ENCODE results near the gene MPP1. TPM values are rescaled to one million over a fixed set of nuclear protein-coding genes. Genes with fewer than 3 reads are reported as not detected.
"Not testable (repeated sequence)": the region's sequence is repeated elsewhere in the genome, so short reads cannot be mapped to it uniquely, and the experiment has no call there.

Gene MPP1
- total RNA-seq, 1 donor from 2014 or later: 9.2 TPM

DNA sequence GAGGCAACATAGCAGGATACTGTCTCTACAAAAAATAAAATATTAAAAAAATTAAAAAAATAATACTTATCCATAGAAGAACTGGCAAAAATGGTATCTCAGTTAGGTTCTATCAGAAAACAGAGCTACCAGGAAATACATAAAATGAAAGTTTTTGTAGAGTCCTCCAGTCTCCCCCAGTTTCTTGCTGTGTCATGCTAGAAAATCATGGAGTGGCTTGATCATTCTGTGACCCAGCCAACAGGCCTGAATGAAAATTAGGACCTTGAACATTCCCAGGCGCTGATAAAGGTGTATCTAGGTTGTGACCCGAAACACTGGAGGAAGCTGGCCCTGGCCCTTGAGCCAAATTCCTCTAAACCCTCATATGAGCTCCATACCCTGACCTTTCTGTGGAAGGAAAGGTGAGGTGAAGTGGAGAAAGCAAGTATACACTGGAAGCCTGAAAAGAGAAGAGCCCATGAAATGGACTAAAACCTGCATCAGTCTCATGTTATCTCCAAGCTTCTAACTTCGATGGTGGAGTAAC is 28.5 kb upstream of the MPP1 start:
- TF ChIP-seq, protein P1, sequence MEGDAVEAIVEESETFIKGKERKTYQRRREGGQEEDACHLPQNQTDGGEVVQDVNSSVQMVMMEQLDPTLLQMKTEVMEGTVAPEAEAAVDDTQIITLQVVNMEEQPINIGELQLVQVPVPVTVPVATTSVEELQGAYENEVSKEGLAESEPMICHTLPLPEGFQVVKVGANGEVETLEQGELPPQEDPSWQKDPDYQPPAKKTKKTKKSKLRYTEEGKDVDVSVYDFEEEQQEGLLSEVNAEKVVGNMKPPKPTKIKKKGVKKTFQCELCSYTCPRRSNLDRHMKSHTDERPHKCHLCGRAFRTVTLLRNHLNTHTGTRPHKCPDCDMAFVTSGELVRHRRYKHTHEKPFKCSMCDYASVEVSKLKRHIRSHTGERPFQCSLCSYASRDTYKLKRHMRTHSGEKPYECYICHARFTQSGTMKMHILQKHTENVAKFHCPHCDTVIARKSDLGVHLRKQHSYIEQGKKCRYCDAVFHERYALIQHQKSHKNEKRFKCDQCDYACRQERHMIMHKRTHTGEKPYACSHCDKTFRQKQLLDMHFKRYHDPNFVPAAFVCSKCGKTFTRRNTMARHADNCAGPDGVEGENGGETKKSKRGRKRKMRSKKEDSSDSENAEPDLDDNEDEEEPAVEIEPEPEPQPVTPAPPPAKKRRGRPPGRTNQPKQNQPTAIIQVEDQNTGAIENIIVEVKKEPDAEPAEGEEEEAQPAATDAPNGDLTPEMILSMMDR (IDR thresholded peaks at IDR 0.05; ENCODE audit: unreplicated experiment): no peak
- H3K4me3 Mint-ChIP-seq: no peak overlapping the region
- no peak for DNase-seq (ENCODE audit: low spot score in 2 of 2, unreplicated experiment in 2 of 2)
- H3K4me1 Mint-ChIP-seq: no peaks in the 10 kb centered on the region
- no peaks in the 10 kb centered on the region for H3K36me3 Mint-ChIP-seq
- peaks cover 2% of the 10 kb centered on the region for H3K27me3 Mint-ChIP-seq (ENCODE audit: low read depth)
- no peak overlapping the region for H3K27ac Mint-ChIP-seq
- peaks cover 20% of the 10 kb centered on the region for H3K9me3 Mint-ChIP-seq

DNA sequence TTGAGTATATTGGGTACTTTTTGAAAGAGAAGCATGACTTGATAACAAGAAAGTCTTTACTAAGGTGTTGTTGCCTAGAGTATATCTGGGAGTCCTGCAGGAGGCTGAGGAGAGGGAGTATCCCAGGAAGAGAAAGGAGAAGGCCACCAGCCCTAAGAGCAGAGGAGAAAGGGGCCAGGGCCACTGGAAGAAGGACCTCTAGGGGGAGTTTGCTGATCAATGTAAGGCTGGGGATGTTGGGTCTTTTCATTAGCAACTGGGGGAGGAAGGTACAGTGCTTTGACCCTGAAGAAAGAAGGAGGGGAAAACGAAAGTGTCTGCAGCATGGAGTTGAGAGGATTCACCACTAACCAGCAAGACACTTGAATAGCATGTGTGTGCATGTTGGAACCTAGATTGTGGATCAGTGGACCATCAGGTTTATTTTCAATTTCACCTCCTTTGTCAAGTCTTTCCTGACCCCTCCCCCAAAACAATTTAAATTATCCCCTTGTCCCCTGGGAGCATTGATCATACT is 24.7 kb upstream of the MPP1 start:
- no peak for DNase-seq (ENCODE audit: low spot score in 2 of 2, unreplicated experiment in 2 of 2)
- Mint-ChIP-seq H3K4me3 (no peak overlapping the region), H3K27ac (no peak overlapping the region), H3K36me3 (no peaks in the 10 kb centered on the region), H3K9me3 (peaks cover 31% of the 10 kb centered on the region), H3K4me1 (no peaks in the 10 kb centered on the region), H3K27me3 (ENCODE audit: low read depth) (peaks cover 2% of the 10 kb centered on the region)
- TF ChIP-seq, protein P1 (IDR thresholded peaks at IDR 0.05; ENCODE audit: unreplicated experiment): no peak

DNA sequence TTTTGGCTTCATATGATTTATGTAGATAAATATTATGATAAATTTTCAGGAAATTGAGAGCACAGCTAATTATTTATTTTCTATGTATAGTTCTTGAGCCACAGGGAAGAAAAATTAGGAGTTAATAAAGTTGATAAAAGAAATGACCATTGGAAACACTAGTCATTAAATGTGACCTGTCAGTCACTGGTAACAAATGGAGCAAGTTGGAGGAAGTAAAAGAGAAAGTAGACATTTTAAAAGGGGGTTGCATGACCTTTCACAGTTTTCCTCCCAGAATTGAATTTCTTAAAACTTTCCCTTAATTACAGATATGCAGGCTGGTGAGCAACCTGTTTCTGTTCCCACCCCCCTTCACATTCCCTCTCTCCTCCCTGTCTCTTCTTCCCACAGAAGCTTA is 23.8 kb upstream of the MPP1 start:
- TF ChIP-seq, protein P1 (IDR thresholded peaks at IDR 0.05; ENCODE audit: unreplicated experiment): no peak
- no peak for DNase-seq (ENCODE audit: low spot score in 2 of 2, unreplicated experiment in 2 of 2)
- Mint-ChIP-seq H3K9me3 (peaks cover 36% of the 10 kb centered on the region), H3K36me3 (no peaks in the 10 kb centered on the region), H3K27ac (no peak overlapping the region), H3K27me3 (ENCODE audit: low read depth) (peaks cover 2% of the 10 kb centered on the region), H3K4me3 (no peak overlapping the region), H3K4me1 (no peaks in the 10 kb centered on the region)

DNA sequence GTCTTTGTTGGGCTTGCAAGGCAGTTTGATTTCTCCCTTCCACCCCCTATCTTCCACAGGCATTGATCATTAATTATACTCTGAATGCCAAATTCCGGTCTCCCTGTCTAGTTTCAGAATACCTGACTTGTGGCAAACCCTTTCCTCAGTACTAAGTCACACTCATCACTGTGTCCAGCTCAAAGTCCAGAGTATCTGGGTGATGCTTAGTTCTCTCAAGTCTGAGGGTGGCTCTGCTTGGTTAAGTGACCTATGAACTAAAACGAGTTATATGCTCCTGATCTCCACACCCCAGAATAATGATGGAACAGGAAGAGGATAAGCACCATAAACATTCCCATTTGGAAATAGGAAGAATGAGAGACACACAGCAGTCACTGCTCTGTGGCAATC is 22.7 kb upstream of the MPP1 start:
- Mint-ChIP-seq H3K27ac (no peak overlapping the region), H3K9me3 (peaks cover 41% of the 10 kb centered on the region), H3K36me3 (no peaks in the 10 kb centered on the region), H3K4me3 (no peak overlapping the region), H3K4me1 (no peaks in the 10 kb centered on the region), H3K27me3 (ENCODE audit: low read depth) (peaks cover 2% of the 10 kb centered on the region)
- TF ChIP-seq, protein P1 (IDR thresholded peaks at IDR 0.05; ENCODE audit: unreplicated experiment): no peak
- no peak for DNase-seq (ENCODE audit: low spot score in 2 of 2, unreplicated experiment in 2 of 2)

DNA sequence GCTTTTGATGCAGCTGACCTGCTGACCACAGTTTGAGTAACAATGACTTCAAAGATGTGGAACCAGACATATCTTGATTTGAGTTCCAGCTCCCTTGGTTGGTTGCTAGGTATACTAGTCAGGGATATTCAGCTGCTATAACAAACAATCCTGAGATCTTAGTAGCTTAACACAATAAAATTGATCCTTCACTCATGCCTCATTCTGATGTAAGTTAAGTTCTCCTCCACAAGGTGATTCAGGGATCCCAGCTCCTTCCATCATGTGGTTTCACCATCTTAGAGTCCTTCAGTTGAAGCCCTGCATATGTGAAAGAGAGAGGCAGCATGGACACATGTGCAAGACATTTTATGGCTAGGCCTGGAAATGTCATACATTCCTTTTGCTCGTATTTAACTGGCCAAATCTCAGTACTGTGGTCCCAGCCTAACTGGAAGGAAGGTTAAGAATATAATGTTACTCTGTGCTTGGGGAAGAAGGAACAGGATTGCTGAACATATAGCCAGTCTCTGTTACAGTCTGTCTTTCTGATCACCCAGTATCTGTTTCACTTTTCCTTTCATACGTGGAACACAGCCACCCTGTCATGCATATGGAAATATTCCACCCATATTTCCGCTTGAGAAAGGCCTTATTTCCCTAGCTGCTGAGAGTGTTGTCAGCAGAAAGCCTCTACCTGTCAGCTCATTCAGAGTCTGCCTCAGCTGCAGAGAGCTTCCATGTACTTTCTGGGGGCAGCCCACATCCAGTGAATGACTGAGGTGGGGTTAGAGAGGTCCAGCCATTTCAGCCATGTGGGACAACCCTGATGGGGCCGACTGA is 22.1 kb upstream of the MPP1 start:
- peaks cover 38% of the 10 kb centered on the region for H3K9me3 Mint-ChIP-seq
- H3K27ac Mint-ChIP-seq: no peak overlapping the region
- H3K4me1 Mint-ChIP-seq: no peaks in the 10 kb centered on the region
- no peak for DNase-seq (ENCODE audit: low spot score in 2 of 2, unreplicated experiment in 2 of 2)
- H3K4me3 Mint-ChIP-seq: no peak overlapping the region
- TF ChIP-seq, protein P1 (IDR thresholded peaks at IDR 0.05; ENCODE audit: unreplicated experiment): no peak
- no peaks in the 10 kb centered on the region for H3K36me3 Mint-ChIP-seq
- H3K27me3 Mint-ChIP-seq (ENCODE audit: low read depth): peaks cover 2% of the 10 kb centered on the region

DNA sequence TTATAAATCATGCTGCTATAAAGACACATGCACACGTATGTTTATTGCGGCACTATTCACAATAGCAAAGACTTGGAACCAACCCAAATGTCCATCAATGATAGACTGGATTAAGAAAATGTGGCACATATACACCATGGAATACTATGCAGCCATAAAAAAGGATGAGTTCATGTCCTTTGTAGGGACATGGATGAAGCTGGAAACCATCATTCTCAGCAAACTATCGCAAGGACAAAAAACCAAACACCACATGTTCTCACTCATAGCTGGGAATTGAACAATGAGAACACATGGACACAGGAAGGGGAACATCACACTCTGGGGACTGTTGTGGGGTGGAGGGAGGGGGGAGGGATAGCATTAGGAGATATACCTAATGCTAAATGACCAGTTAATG is 20.3 kb upstream of the MPP1 start:
- H3K4me1 Mint-ChIP-seq, H3K36me3 Mint-ChIP-seq: not testable (repeated sequence)

More for the DNA sequence above, 20.3 kb upstream of the MPP1 start:
- DNase-seq (ENCODE audit: low spot score in 2 of 2, unreplicated experiment in 2 of 2); H3K27me3 Mint-ChIP-seq (ENCODE audit: low read depth); H3K4me3 Mint-ChIP-seq; H3K27ac Mint-ChIP-seq: not testable (repeated sequence)
- peaks cover 34% of the 10 kb centered on the region for H3K9me3 Mint-ChIP-seq
